Astrocyte (in vitro differentiated cells and primary cell): ENCODE measurements around the gene AFF4. TPM values are rescaled to one million over a fixed set of nuclear protein-coding genes. Genes with fewer than 3 reads are reported as not detected.

ENCODE experiments used
- DNase-seq: peaks from one replicate; pipeline ENCODE4 v3.0.0-alpha.2; 2010; ENCODE audit warnings: low read depth
- FAIRE-seq: peaks from 2 replicates; lab custom pipeline; 2011; peaks lifted over from hg19 to GRCh38; lab: Jason Lieb, UNC
- H2AFZ ChIP-seq: 2 replicates; pipeline ENCODE4 v1.6.0; 2012; ENCODE audit warnings: low read depth, low read length, inconsistent platforms
- H3K27ac ChIP-seq: 2 replicates; pipeline ENCODE4 v1.5.1; 2011; ENCODE audit warnings: low read depth, low read length, inconsistent platforms
- H3K27me3 ChIP-seq: 2 replicates; pipeline ENCODE4 v1.6.0; 2011; ENCODE audit warnings: low read length, inconsistent platforms; ENCODE audit not compliant: insufficient read depth
- H3K36me3 ChIP-seq: 2 replicates; pipeline ENCODE4 v1.5.1; 2011; ENCODE audit warnings: low read length, inconsistent platforms; ENCODE audit not compliant: insufficient read depth
- H3K4me1 ChIP-seq: 2 replicates; pipeline ENCODE4 v1.5.1; 2011; ENCODE audit warnings: low read length, inconsistent platforms; ENCODE audit not compliant: insufficient read depth
- H3K4me2 ChIP-seq: 2 replicates; pipeline ENCODE4 v1.6.0; 2012; ENCODE audit warnings: low read length, inconsistent platforms
- H3K4me3 ChIP-seq: 2 replicates; pipeline ENCODE4 v1.5.1; 2011; ENCODE audit warnings: low read depth, mild to moderate bottlenecking, low read length, inconsistent platforms; ENCODE audit not compliant: insufficient read depth
- H3K79me2 ChIP-seq: 2 replicates; pipeline ENCODE4 v1.6.0; 2012; ENCODE audit warnings: mild to moderate bottlenecking, low read length, inconsistent platforms; ENCODE audit not compliant: insufficient read depth
- H3K9ac ChIP-seq: 2 replicates; pipeline ENCODE4 v1.6.0; 2012; ENCODE audit warnings: mild to moderate bottlenecking, low read length, inconsistent platforms
- H3K9me3 ChIP-seq: 2 replicates; pipeline ENCODE4 v1.5.1; 2012; ENCODE audit warnings: low read depth, mild to moderate bottlenecking, low read length, inconsistent platforms; ENCODE audit not compliant: insufficient read depth
- H4K20me1 ChIP-seq: 2 replicates; pipeline ENCODE4 v1.6.0; 2012; ENCODE audit warnings: low read length, inconsistent platforms; ENCODE audit not compliant: insufficient read depth
- H3K27ac Mint-ChIP-seq: one replicate; pipeline ENCODE4 v1.8.0; 2021; ENCODE audit warnings: mild to moderate bottlenecking, mixed read lengths; ENCODE audit not compliant: unreplicated experiment
- H3K27me3 Mint-ChIP-seq: one replicate; pipeline ENCODE4 v1.8.0; 2021; ENCODE audit warnings: low read depth, mixed read lengths; ENCODE audit not compliant: unreplicated experiment
- H3K36me3 Mint-ChIP-seq: one replicate; pipeline ENCODE4 v1.8.0; 2021; ENCODE audit warnings: low read depth, mixed read lengths; ENCODE audit not compliant: unreplicated experiment
- H3K4me1 Mint-ChIP-seq: one replicate; pipeline ENCODE4 v1.8.0; 2021; ENCODE audit warnings: low read depth, mixed read lengths; ENCODE audit not compliant: unreplicated experiment
- H3K4me3 Mint-ChIP-seq: one replicate; pipeline ENCODE4 v1.8.0; 2021; ENCODE audit warnings: mild to moderate bottlenecking, moderate library complexity, mixed read lengths; ENCODE audit not compliant: unreplicated experiment
- H3K9me3 Mint-ChIP-seq: one replicate; pipeline ENCODE4 v1.8.0; 2021; ENCODE audit warnings: mild to moderate bottlenecking, mixed read lengths; ENCODE audit not compliant: unreplicated experiment
- CTCF ChIP-seq: IDR thresholded peaks from 2 replicates; pipeline ENCODE4 v1.5.1; 2011; ENCODE audit warnings: low read depth, mild to moderate bottlenecking, inconsistent platforms, low read length, moderate library complexity; ENCODE audit not compliant: insufficient read depth
- EZH2 ChIP-seq: IDR thresholded peaks from 2 replicates; pipeline ENCODE4 v1.6.1; 2012; ENCODE audit warnings: mild to moderate bottlenecking, low read length, inconsistent platforms; ENCODE audit not compliant: insufficient read depth
- total RNA-seq: library from RNA; stranded (reverse); gene quantifications from 2 replicates; pipeline ENCODE4 v1.2.1, GENCODE V29; 2021

Gene AFF4
- total RNA-seq, 1 donor from 2014 or later, result 163 TPM

DNA sequence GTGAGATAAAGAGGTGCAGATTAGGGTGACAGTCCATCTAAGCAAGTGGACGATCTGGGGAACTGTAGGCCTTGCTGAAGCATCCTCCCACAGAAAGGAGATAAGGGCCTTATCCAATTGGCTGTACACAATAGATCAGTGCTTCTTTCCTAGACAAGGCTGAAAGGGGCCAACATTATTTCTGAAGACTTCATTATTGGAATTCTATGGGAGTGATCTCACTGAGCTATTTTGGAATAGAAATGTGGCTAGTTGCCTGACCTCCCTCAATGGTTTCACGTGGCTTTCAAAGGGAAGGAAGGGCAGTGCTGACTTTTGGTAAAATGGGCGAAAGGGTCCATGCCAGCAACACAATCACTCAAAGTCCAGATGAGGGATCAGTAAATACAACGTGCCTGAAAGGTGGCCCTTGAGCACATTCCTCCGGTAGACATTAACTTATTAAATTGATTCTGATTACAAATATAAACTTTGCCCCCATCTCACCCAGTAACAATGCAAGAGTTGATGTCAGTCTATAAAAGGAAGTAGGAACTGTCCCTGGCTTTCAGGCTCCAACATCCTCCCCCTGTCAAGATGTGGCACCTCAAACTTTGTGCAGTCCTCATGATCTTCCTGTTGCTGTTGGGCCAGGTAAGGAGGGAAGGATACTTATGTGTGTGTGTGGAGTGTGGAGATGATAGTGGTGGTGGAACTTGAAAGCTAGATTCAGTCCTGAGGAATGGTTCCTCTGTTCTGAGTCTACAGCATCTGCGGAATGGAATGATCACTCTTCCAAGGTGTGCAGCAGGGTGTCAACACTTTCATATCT, 90.1 kb downstream of the AFF4 start, which contains the start of gene LEAP2:
LEAP2 (plus strand) TSS at position 550 of the 811 bp plus-strand sequence; CDS start at position 577, 27 bp downstream.
- no peak within 1 kb of the TSS for H3K4me2 ChIP-seq
- DNase-seq, result peak; percentile 31
- peaks cover 19% of the 10 kb centered on the region for H4K20me1 ChIP-seq
- Mint-ChIP-seq H3K9me3 (no peaks in the 10 kb centered on the region), H3K27ac (peak within 1 kb of the TSS; percentile 76), H3K4me3 (no peak within 1 kb of the TSS), H3K4me1 (peaks cover 35% of the 10 kb centered on the region), H3K36me3 (peaks cover 34% of the 10 kb centered on the region), H3K27me3 (no peaks in the 10 kb centered on the region)
- H3K79me2 ChIP-seq, result peaks cover 3% of the 10 kb centered on the region
- H2AFZ ChIP-seq, result no peak within 1 kb of the TSS
- H3K27me3 ChIP-seq, result no peaks in the 10 kb centered on the region
- H3K27ac ChIP-seq, result no peak within 1 kb of the TSS
- no peak for FAIRE-seq
- peaks cover 11% of the 10 kb centered on the region for H3K4me1 ChIP-seq
- H3K36me3 ChIP-seq, result peaks cover 20% of the 10 kb centered on the region
- H3K9ac ChIP-seq, result no peak within 1 kb of the TSS
- H3K9me3 ChIP-seq, result no peaks in the 10 kb centered on the region
- TF ChIP-seq EZH2 (no peak), CTCF (no peak)
- H3K4me3 ChIP-seq, result no peak within 1 kb of the TSS

GRCh38 chr5:132872788-132873118, 90.7 kb downstream of the AFF4 start:
- Histone ChIP-seq H3K9ac (no peak overlapping the region), H3K4me3 (no peak overlapping the region), H3K9me3 (no peaks in the 10 kb centered on the region), H3K36me3 (peaks cover 25% of the 10 kb centered on the region), H3K27ac (no peak overlapping the region), H3K4me1 (peaks cover 9% of the 10 kb centered on the region), H3K79me2 (peaks cover 6% of the 10 kb centered on the region), H3K27me3 (no peaks in the 10 kb centered on the region), H4K20me1 (peaks cover 13% of the 10 kb centered on the region), H2AFZ (no peak overlapping the region), H3K4me2 (no peak overlapping the region)
- no peak for TF ChIP-seq CTCF
- no peak for TF ChIP-seq EZH2
- Mint-ChIP-seq H3K9me3 (no peaks in the 10 kb centered on the region), H3K36me3 (peaks cover 35% of the 10 kb centered on the region), H3K27me3 (no peaks in the 10 kb centered on the region), H3K4me3 (no peak overlapping the region), H3K4me1 (peaks cover 34% of the 10 kb centered on the region), H3K27ac (peak overlapping the region; percentile 76)
- FAIRE-seq, result no peak
- DNase-seq, result no peak
